ENCODE data around the gene EPPIN. TPM values are rescaled to one million over a fixed set of nuclear protein-coding genes. Genes with fewer than 3 reads are reported as not detected.

Gene EPPIN
- total and polyA plus RNA-seq, 10 of the 15 experiments (the other 5 are each of a cell fraction or from before 2014, with no cell fraction given): not detected

DNA sequence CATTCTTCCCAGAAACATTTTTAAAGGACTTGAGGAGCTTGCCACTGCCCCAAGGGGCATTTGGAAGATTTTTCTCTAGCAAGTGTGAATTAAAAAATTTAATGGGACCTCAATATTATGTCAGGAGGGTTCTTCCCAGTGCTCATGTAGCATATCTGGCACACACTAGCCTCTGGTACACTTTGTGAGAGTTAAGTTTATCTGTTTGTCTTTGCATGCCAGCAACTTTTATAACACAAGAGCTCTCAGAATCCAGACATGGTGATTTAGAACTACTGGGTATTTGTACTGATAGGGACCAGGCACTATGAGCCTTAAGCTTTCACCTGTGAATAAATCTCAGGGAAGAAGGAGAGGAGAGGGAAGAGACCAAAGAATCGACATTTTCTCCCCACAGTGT lies 44.6 kb downstream of the EPPIN start:
- in situ Hi-C loops (cut with MboI): no loop called here
- no peak for FAIRE-seq
- CTCF ChIA-PET: interaction anchor here (1.3 kb wide), 1 partner anchor 65 kb away, joined by 4 read pairs; no protein-coding TSS in a partner anchor

More for the DNA sequence above, 44.6 kb downstream of the EPPIN start:
- H3K27ac ChIP-seq (ENCODE audit: control insufficient read depth, insufficient read depth): no peak overlapping the region
- H3K9ac ChIP-seq (ENCODE audit: control insufficient read depth, insufficient read depth, low read length): no peak overlapping the region
- no TSS peak for BruUV-seq (replicated peaks)
- intact Hi-C loops (cut with micrococcal nuclease; ENCODE audit: unreplicated experiment): no loop called here
- no peak overlapping the region for H3K4me2 ChIP-seq (ENCODE audit: control insufficient read depth, insufficient read depth)
- ChIA-PET SMC1A (ENCODE audit: uncharacterized antibody, unreplicated experiment) (interaction anchor here (0.9 kb wide), 1 partner anchor 268 kb away, joined by 3 read pairs; no protein-coding TSS in a partner anchor), POLR2A (interaction anchor here (0.6 kb wide), 1 partner anchor 222 kb away, joined by 5 read pairs; no protein-coding TSS in a partner anchor), RAD21 (ENCODE audit: unreplicated experiment) (no interaction called here)
- H3K36me3 ChIP-seq (ENCODE audit: control insufficient read depth in 2 of 2, insufficient read depth in 2 of 2, low read length in 1 of 2): no peaks in the 10 kb centered on the region
- 0% methylated on average over 1 of the region's 1 CpG for WGBS (ENCODE audit: insufficient coverage, insufficient replicate concordance, low lambda C conversion rate, missing lambda C conversion rate)
- DNase-seq (ENCODE audit: low read depth, low spot score) (no peak), ATAC-seq (no peak)
- peaks cover 0 to 2% of the 10 kb centered on the region in 2 experiments; a peak in 1 of 4 replicates for H3K27me3 ChIP-seq (replicated peaks in 1 of 2; ENCODE audit: control insufficient read depth in 2 of 2, insufficient read depth in 2 of 2, low read length in 1 of 2)
- no peaks in the 10 kb centered on the region for H3K9me3 ChIP-seq (replicated peaks; ENCODE audit: control insufficient read depth, insufficient read depth, low read length)
- no peak overlapping the region for H3K4me3 ChIP-seq
- no peaks in the 10 kb centered on the region for H3K79me2 ChIP-seq (ENCODE audit: control insufficient read depth, insufficient read depth, low read length)
- H3K4me1 ChIP-seq (ENCODE audit: control insufficient read depth, insufficient read depth, low read length): peaks cover 4% of the 10 kb centered on the region
- H2AFZ ChIP-seq (ENCODE audit: control insufficient read depth, low read depth, low read length): no peak overlapping the region
- no peaks in the 10 kb centered on the region for H4K20me1 ChIP-seq (ENCODE audit: control insufficient read depth, insufficient read depth)
- TF ChIP-seq ZNF274 (IDR thresholded peaks at IDR 0.05; ENCODE audit: insufficient read depth, insufficient read length) (no peak), NR2F1 (conservative IDR thresholded peaks at IDR 0.05) (no peak), NFYA (IDR thresholded peaks at IDR 0.05; ENCODE audit: borderline replicate concordance, low read depth, low read length) (no peak)
- TF ChIP-seq, protein P1, sequence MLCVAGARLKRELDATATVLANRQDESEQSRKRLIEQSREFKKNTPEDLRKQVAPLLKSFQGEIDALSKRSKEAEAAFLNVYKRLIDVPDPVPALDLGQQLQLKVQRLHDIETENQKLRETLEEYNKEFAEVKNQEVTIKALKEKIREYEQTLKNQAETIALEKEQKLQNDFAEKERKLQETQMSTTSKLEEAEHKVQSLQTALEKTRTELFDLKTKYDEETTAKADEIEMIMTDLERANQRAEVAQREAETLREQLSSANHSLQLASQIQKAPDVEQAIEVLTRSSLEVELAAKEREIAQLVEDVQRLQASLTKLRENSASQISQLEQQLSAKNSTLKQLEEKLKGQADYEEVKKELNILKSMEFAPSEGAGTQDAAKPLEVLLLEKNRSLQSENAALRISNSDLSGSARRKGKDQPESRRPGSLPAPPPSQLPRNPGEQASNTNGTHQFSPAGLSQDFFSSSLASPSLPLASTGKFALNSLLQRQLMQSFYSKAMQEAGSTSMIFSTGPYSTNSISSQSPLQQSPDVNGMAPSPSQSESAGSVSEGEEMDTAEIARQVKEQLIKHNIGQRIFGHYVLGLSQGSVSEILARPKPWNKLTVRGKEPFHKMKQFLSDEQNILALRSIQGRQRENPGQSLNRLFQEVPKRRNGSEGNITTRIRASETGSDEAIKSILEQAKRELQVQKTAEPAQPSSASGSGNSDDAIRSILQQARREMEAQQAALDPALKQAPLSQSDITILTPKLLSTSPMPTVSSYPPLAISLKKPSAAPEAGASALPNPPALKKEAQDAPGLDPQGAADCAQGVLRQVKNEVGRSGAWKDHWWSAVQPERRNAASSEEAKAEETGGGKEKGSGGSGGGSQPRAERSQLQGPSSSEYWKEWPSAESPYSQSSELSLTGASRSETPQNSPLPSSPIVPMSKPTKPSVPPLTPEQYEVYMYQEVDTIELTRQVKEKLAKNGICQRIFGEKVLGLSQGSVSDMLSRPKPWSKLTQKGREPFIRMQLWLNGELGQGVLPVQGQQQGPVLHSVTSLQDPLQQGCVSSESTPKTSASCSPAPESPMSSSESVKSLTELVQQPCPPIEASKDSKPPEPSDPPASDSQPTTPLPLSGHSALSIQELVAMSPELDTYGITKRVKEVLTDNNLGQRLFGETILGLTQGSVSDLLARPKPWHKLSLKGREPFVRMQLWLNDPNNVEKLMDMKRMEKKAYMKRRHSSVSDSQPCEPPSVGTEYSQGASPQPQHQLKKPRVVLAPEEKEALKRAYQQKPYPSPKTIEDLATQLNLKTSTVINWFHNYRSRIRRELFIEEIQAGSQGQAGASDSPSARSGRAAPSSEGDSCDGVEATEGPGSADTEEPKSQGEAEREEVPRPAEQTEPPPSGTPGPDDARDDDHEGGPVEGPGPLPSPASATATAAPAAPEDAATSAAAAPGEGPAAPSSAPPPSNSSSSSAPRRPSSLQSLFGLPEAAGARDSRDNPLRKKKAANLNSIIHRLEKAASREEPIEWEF (IDR thresholded peaks at IDR 0.05; ENCODE audit: insufficient replicate concordance, low read depth, low read length): no peak

All from GM12878 (cell line).